Lower leg skin (tissue), 4 donors: Measurements from ENCODE around the gene CREB3L4. TPM values are rescaled to one million over a fixed set of nuclear protein-coding genes. Genes with fewer than 3 reads are reported as not detected.

ENCODE experiments used
- DNase-seq, 2 donors: peaks; one replicate each; pipeline ENCODE4 v3.0.0-alpha.2; 2019; ENCODE audit warnings: low spot score in 2 of 2
- H3K4me3 ChIP-seq: fragments of 200-600 bp; sonication (generic); 2 replicates; pipeline ENCODE4 v1.5.1; 2017; ENCODE audit warnings: mild to moderate bottlenecking, low read depth; ENCODE audit not compliant: poor library complexity, severe bottlenecking
- POLR2A ChIP-seq, 2 donors: fragments of 450-650 bp; IDR thresholded peaks; one replicate each; pipeline ENCODE4 v1.6.1; 2016 to 2017; ENCODE audit warnings: antibody characterized with exemption in 2 of 2, mild to moderate bottlenecking in 1 of 2, moderate library complexity in 1 of 2
- WGBS, 2 donors: methylation state at CpG; one replicate each; pipeline ENCODE4 v1.1.5; 2018; 5-methylcytosine and 5-hydroxymethylcytosine counted together
- intact Hi-C: fragments of 100-400 bp; cut with DNase I; formaldehyde crosslinking; loops from one replicate; pipeline ENCODE4 v1.15.0; 2023; ENCODE audit warnings: low total_unique reads
- total RNA-seq, 4 donors: library from RNA; depleted of rRNA; stranded (reverse); fragments of >200 nt; gene quantifications; one replicate each; pipeline ENCODE4 v1.1.0, GENCODE V29; 2016
- TF ChIP-seq, protein P1 (sequence below), 3 donors: fragments of 450-650 bp; IDR thresholded peaks; one replicate each; pipeline ENCODE4 v1.5.1; 2016; ENCODE audit warnings: antibody characterized with exemption in 3 of 3, mild to moderate bottlenecking in 3 of 3, moderate library complexity in 2 of 3

The CREB3L4 gene
- total RNA-seq, 4 donors from 2014 or later, result 18.7 to 25.5 (median 22.9) TPM

DNA sequence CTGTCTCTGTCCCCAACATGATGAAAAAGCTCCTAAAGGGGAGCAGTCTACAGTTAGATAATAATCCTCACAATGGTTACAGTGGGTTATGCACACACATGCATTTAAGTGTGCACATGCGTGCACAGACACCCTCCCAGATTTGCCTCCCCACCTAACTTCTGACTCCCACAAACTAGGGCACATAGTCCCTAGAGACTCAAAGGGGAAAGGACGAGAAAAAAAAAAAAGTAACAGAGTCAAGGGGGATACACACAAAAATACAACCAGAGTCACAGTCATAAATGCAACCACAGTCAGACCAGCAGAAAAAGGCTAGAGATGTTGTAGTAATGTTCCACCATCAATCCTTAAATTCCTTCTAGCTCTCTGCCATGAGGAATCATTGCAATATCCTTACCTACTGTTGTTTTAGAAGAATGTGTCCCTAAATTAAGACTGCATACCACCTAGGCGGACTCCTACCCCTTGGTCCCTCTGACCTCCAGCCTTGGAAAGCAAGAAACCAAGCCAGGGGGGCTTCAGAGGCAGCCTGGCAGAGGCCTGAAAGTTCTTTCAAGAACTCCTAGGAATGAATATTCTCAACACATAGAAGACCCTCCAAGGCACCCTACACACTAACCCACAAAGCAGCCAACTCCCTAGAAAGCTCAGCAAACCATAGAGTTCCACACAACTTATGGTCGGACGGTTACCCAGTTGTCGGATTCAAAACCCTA is 10.5 kb upstream of the CREB3L4 start:
- TF ChIP-seq, protein P1, sequence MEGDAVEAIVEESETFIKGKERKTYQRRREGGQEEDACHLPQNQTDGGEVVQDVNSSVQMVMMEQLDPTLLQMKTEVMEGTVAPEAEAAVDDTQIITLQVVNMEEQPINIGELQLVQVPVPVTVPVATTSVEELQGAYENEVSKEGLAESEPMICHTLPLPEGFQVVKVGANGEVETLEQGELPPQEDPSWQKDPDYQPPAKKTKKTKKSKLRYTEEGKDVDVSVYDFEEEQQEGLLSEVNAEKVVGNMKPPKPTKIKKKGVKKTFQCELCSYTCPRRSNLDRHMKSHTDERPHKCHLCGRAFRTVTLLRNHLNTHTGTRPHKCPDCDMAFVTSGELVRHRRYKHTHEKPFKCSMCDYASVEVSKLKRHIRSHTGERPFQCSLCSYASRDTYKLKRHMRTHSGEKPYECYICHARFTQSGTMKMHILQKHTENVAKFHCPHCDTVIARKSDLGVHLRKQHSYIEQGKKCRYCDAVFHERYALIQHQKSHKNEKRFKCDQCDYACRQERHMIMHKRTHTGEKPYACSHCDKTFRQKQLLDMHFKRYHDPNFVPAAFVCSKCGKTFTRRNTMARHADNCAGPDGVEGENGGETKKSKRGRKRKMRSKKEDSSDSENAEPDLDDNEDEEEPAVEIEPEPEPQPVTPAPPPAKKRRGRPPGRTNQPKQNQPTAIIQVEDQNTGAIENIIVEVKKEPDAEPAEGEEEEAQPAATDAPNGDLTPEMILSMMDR (IDR thresholded peaks at IDR 0.05), result no peak
- no peak for TF ChIP-seq POLR2A (IDR thresholded peaks at IDR 0.05)
- peak overlapping the region; percentile 87 for H3K4me3 ChIP-seq
- intact Hi-C loops, result no loop called here
- 22 to 31% methylated on average over 6 of the region's 6 CpGs for WGBS, 2 donors
- no peak for DNase-seq

DNA sequence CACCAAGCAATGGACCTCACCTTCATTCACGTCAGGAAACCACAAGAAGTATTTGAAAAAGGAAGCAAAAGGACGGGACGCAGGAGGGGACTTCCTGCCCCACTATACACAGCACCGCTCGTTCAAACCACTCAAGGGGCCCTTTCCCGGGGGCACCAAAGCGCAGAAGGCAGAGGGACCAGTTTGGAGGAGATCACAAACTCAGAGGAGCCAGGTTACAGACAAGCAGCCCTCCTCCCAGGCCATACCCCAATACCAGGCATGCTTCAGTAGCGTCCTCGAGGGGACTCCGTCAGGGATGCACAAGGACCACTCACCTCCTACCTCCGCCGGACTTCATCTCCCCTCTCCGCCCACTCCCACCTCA is 10.0 kb upstream of the CREB3L4 start:
- DNase-seq, result no peak
- WGBS, 2 donors, result 0 to 1% methylated on average over 13 of the region's 13 CpGs
- H3K4me3 ChIP-seq, result peak overlapping the region; percentile 87
- TF ChIP-seq, protein P1 (IDR thresholded peaks at IDR 0.05), result no peak
- TF ChIP-seq POLR2A (IDR thresholded peaks at IDR 0.05), result no peak
- intact Hi-C loops, result no loop called here

DNA sequence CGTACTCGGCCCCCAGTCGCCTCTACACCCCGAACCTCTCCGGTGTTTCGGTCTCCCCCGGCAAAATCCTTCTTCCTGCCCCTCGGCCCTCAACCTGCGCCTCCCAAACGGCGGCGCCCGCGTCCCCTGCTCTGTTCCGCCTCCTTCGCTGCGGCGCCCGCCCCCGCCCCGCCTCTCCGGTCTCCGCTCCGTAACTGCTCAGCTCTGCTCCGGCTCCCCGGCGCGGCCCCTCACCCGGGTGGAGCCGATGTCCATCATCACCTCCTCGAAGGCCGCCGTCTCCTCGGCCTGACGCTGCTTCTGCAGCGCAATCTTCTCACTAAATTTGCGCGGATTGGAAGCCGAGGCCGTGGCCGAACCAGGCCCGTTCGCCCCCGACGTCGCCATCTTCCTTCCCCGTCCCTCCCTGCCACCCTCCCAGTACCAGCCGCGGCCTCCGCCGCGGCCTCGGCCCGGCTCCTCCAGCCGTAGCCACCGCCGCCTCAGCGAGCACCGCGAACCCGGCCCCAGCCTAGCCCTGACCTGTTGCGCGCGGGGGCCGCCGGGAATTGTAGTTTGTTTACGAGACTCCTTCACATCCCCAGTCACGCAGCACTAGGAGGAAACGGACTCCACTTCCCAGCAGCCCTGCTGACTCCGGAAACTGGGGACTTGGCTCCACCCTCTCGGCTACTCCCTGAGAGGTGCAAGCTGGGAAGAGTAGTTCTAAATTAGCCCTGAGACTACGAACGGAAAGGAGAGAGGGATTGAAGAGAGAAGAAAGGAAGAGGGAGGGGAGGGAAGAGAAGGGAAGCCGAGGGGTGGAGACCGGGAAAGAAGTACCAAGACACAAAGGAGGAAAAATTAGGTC is 9.4 kb upstream of the CREB3L4 start, which contains the start of gene CRTC2:
Gene CRTC2 (minus strand): TSS at position 502 of the 850 bp plus-strand sequence. CDS start 115 bp downstream, at position 387.
- H3K4me3 ChIP-seq, result peak within 1 kb of the TSS; percentile 87
- DNase-seq, result peak; percentile 99 to 100
- intact Hi-C loops, result no loop called here
- TF ChIP-seq POLR2A (IDR thresholded peaks at IDR 0.05), result peak in 1 of 2 donors; percentile 66
- TF ChIP-seq, protein P1 (IDR thresholded peaks at IDR 0.05), result no peak
- WGBS, 2 donors, result 0 to 1% methylated on average over 69 to 71 of the region's 75 CpGs

DNA sequence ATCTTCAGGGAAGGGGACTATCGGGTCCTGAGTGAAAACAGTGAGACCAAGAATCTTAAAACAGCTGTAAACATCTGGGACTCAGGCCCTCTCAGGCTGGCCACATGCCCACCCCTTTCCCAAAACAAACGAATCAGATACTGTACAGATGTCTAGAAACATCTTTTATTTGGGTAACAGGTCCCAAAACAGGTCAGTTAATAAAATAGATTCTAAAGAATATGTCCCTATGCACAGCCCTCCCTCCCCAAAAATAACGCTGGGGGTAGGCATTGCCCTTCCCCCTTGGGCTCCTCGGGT is 8.8 kb upstream of the CREB3L4 start:
- intact Hi-C loops, result no loop called here
- H3K4me3 ChIP-seq, result no peak overlapping the region
- TF ChIP-seq, protein P1 (IDR thresholded peaks at IDR 0.05), result no peak
- no peak for TF ChIP-seq POLR2A (IDR thresholded peaks at IDR 0.05)
- no peak for DNase-seq
- 14% methylated on average over 4 of the region's 4 CpGs for WGBS, 2 donors

DNA sequence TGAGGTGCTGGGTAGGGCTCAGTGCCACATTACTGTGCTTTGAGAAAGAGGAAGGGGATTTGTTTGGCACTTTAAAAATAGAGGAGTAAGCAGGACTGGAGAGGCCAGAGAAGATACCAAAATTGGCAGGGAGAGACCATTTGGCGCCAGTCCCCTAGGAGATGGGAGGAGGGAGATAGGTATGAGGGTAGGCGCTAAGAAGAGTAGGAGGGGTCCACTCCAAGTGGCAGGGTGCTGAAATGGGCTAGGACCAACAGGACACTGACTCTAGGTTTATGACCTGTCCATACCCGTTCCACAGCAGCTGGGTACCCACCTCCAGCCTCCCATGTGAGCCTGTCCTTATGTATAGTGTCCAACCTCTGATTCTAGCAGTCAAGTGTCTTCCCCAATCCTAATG is 8.2 kb upstream of the CREB3L4 start:
- no peak for TF ChIP-seq POLR2A (IDR thresholded peaks at IDR 0.05)
- TF ChIP-seq, protein P1 (IDR thresholded peaks at IDR 0.05), result no peak
- intact Hi-C loops, result no loop called here
- DNase-seq, result no peak
- WGBS, 2 donors, result 58 to 77% methylated on average over 3 of the region's 3 CpGs
- no peak overlapping the region for H3K4me3 ChIP-seq
